Mesenchymal stem cell (in vitro differentiated cells and primary cell): ENCODE measurements around the gene ATP6V0D1. TPM values are rescaled to one million over a fixed set of nuclear protein-coding genes. Genes with fewer than 3 reads are reported as not detected.

Experiments
- DNase-seq: peaks from one replicate; pipeline ENCODE4 v3.0.0-alpha.2; 2013
- H2AFZ ChIP-seq: one replicate; pipeline ENCODE4 v1.6.1; 2013; ENCODE audit warnings: low read depth, mild to moderate bottlenecking, control low read depth, inconsistent platforms, low read length, moderate library complexity
- H2AK5ac ChIP-seq: 2 replicates; pipeline ENCODE4 v1.6.1; 2013; ENCODE audit warnings: low read length, moderate library complexity, mild to moderate bottlenecking, inconsistent platforms; ENCODE audit not compliant: severe bottlenecking
- H2BK120ac ChIP-seq: one replicate; pipeline ENCODE4 v1.6.1; 2013; ENCODE audit warnings: low read depth, mild to moderate bottlenecking, inconsistent platforms, low read length, moderate library complexity
- H2BK12ac ChIP-seq, 2 experiments: one replicate each; pipeline ENCODE4 v1.6.1; 2013; ENCODE audit warnings: inconsistent platforms in 2 of 2, low read length in 2 of 2, mild to moderate bottlenecking in 2 of 2, moderate library complexity in 2 of 2, control low read depth in 1 of 2
- H2BK15ac ChIP-seq: one replicate; pipeline ENCODE4 v1.6.1; 2013; ENCODE audit warnings: mild to moderate bottlenecking, low read depth, inconsistent platforms; ENCODE audit not compliant: poor library complexity, severe bottlenecking
- H2BK5ac ChIP-seq: 2 replicates; pipeline ENCODE4 v1.6.1; 2013; ENCODE audit warnings: low read depth, mild to moderate bottlenecking, low read length, control low read depth, inconsistent platforms; ENCODE audit not compliant: poor library complexity, severe bottlenecking
- H3K14ac ChIP-seq, 2 experiments: one replicate each; pipeline ENCODE4 v1.6.1; 2013; ENCODE audit warnings: inconsistent platforms in 2 of 2, low read length in 2 of 2, control low read depth in 1 of 2, mild to moderate bottlenecking in 1 of 2, moderate library complexity in 1 of 2
- H3K18ac ChIP-seq, 2 experiments: one replicate each; pipeline ENCODE4 v1.6.1; 2013; ENCODE audit warnings: inconsistent platforms in 2 of 2, low read length in 2 of 2, control low read depth in 1 of 2, low read depth in 1 of 2, mild to moderate bottlenecking in 1 of 2
- H3K23ac ChIP-seq, 2 experiments: one replicate each; pipeline ENCODE4 v1.6.1; 2013; ENCODE audit warnings: inconsistent platforms in 2 of 2, low read length in 2 of 2, mild to moderate bottlenecking in 2 of 2, moderate library complexity in 2 of 2, control low read depth in 1 of 2
- H3K27ac ChIP-seq: 2 replicates; pipeline ENCODE4 v1.5.1; 2013; ENCODE audit warnings: mild to moderate bottlenecking, moderate library complexity, low read length, control low read depth, inconsistent platforms; ENCODE audit not compliant: poor library complexity, severe bottlenecking
- H3K27me3 ChIP-seq, 2 experiments: 2 replicates each; pipeline versions ENCODE4 v1.6.1 to v1.7.0; 2013; ENCODE audit warnings: low read length in 2 of 2, mild to moderate bottlenecking in 2 of 2, moderate library complexity in 2 of 2, control low read depth in 1 of 2, inconsistent platforms in 1 of 2; ENCODE audit not compliant: control insufficient read depth in 1 of 2, insufficient read depth in 1 of 2
- H3K36me3 ChIP-seq, 2 experiments: 2 replicates each; pipeline versions ENCODE4 v1.6.1 to v1.7.0; 2013; ENCODE audit warnings: low read length in 2 of 2, control low read depth in 1 of 2, inconsistent platforms in 1 of 2, low read depth in 1 of 2, mild to moderate bottlenecking in 1 of 2; ENCODE audit not compliant: insufficient read depth in 2 of 2, control insufficient read depth in 1 of 2
- H3K4ac ChIP-seq, 2 experiments: one replicate each; pipeline ENCODE4 v1.6.1; 2013; ENCODE audit warnings: inconsistent platforms in 2 of 2, low read length in 2 of 2, mild to moderate bottlenecking in 2 of 2, moderate library complexity in 2 of 2, control low read depth in 1 of 2, low read depth in 1 of 2
- H3K4me1 ChIP-seq: 2 replicates; pipeline ENCODE4 v1.6.1; 2013; ENCODE audit warnings: low read depth, low read length, control low read depth; ENCODE audit not compliant: control insufficient read depth, insufficient read depth
- H3K4me2 ChIP-seq: 2 replicates; pipeline ENCODE4 v1.6.1; 2013; ENCODE audit warnings: low read length, mild to moderate bottlenecking, inconsistent platforms; ENCODE audit not compliant: poor library complexity, severe bottlenecking
- H3K4me3 ChIP-seq, 2 experiments: 2 replicates each; pipeline versions ENCODE4 v1.5.1 to v1.7.0; 2013; ENCODE audit warnings: low read length in 2 of 2, mild to moderate bottlenecking in 2 of 2, control low read depth in 1 of 2, low read depth in 1 of 2; ENCODE audit not compliant: insufficient read depth in 1 of 2
- H3K79me1 ChIP-seq: replicated peaks from 2 replicates; pipeline ENCODE4 v1.6.1; 2013; ENCODE audit warnings: mild to moderate bottlenecking, control low read depth, low read length, inconsistent platforms; ENCODE audit not compliant: poor library complexity, severe bottlenecking
- H3K9ac ChIP-seq: 2 replicates; pipeline ENCODE4 v1.7.0; 2013; ENCODE audit warnings: mild to moderate bottlenecking, low read length, moderate library complexity
- H3K9me3 ChIP-seq: 2 replicates; pipeline ENCODE4 v1.7.0; 2013; ENCODE audit warnings: mild to moderate bottlenecking, low read length; ENCODE audit not compliant: control insufficient read depth
- H4K8ac ChIP-seq: one replicate; pipeline ENCODE4 v1.6.1; 2013; ENCODE audit warnings: inconsistent platforms, mild to moderate bottlenecking, low read length, moderate library complexity
- H4K91ac ChIP-seq: one replicate; pipeline ENCODE4 v1.6.1; 2013; ENCODE audit warnings: mild to moderate bottlenecking, low read length, inconsistent platforms
- WGBS: methylation state at CpG from one replicate; pipeline ENCODE4 v1.1.7; 2013; ENCODE audit warnings: mixed read lengths; 5-methylcytosine and 5-hydroxymethylcytosine counted together
- polyA plus RNA-seq, 2 experiments: library from polyadenylated mRNA; stranded (reverse); fragments of 200-250 nt; gene quantifications; one replicate each; pipeline ENCODE4 v1.2.3, GENCODE V29; 2013

ATP6V0D1 gene
- polyA plus RNA-seq (2013, experiment 1 of 2), result 140 TPM
- 136 TPM for polyA plus RNA-seq (2013, experiment 2 of 2)

DNA sequence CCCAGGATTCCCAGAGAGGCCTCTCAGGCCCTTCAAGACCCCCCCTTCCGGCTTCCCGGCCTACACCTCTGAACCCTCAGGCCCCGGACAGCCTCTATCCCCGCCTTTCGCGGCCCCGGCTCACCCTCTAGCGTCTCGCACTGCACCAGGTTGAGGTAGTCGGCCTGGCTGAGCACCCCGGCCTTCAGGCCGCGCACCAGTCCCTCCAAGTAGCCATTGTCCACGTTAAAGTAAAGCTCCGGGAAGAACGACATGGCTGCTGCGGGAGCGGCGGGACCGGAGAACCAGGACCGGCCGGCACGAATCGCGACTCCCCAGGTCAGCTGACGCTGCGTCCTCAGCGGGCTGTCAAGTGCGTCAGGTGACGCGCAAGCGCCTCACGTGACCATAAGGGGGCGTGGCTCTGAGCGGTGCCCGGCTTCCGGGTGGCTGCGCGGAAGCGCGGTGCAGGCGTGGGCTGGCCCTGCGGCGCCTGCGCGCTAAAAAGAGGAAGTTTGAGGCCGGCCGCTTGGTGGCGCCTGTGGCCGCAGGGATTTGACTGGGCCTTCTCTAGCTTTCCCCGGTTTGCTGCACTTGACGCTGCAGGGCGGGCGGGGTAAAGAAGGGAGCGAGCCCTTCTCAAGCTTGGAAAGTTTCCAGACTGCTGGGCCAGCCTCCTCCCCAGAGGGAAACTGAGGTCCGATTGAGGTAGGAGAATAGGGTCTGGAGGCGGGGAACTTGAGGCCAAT is at the start of gene ATP6V0D1:
TSS of gene ATP6V0D1 (minus strand) at position 325 of the 728 bp plus-strand sequence. CDS start at position 254, 71 bp downstream.
- Histone ChIP-seq H3K79me1 (peaks cover 21% of the 10 kb centered on the region), H2BK120ac (peak within 1 kb of the TSS; percentile 15), H2AFZ (peak within 1 kb of the TSS; percentile 36), H3K4me1 (peaks cover 25% of the 10 kb centered on the region), H4K91ac (peak within 1 kb of the TSS; percentile 92), H3K9me3 (no peaks in the 10 kb centered on the region), H2BK12ac (peak within 1 kb of the TSS; percentile 21 to 42), H2AK5ac (peak within 1 kb of the TSS; percentile 71), H3K36me3 (peaks cover 14 to 20% of the 10 kb centered on the region in 2 experiments), H3K4ac (peak within 1 kb of the TSS; percentile 40 to 71), H3K27ac (peak within 1 kb of the TSS; percentile 89), H3K18ac (peak within 1 kb of the TSS; percentile 75 to 84), H3K4me2 (peak within 1 kb of the TSS; percentile 84), H3K14ac (peak within 1 kb of the TSS in 1 of 2 experiments; percentile 85), H3K9ac (peak within 1 kb of the TSS; percentile 100), H3K23ac (peak within 1 kb of the TSS in 1 of 2 experiments; percentile 75), H3K4me3 (peak within 1 kb of the TSS; percentile 82 to 99), H2BK15ac (peak within 1 kb of the TSS; percentile 70), H2BK5ac (peak within 1 kb of the TSS; percentile 47), H3K27me3 (no peaks in the 10 kb centered on the region), H4K8ac (peak within 1 kb of the TSS; percentile 98)
- peak; percentile 97 for DNase-seq
- under 1% methylated on average over 57 of the region's 57 CpGs for WGBS

DNA sequence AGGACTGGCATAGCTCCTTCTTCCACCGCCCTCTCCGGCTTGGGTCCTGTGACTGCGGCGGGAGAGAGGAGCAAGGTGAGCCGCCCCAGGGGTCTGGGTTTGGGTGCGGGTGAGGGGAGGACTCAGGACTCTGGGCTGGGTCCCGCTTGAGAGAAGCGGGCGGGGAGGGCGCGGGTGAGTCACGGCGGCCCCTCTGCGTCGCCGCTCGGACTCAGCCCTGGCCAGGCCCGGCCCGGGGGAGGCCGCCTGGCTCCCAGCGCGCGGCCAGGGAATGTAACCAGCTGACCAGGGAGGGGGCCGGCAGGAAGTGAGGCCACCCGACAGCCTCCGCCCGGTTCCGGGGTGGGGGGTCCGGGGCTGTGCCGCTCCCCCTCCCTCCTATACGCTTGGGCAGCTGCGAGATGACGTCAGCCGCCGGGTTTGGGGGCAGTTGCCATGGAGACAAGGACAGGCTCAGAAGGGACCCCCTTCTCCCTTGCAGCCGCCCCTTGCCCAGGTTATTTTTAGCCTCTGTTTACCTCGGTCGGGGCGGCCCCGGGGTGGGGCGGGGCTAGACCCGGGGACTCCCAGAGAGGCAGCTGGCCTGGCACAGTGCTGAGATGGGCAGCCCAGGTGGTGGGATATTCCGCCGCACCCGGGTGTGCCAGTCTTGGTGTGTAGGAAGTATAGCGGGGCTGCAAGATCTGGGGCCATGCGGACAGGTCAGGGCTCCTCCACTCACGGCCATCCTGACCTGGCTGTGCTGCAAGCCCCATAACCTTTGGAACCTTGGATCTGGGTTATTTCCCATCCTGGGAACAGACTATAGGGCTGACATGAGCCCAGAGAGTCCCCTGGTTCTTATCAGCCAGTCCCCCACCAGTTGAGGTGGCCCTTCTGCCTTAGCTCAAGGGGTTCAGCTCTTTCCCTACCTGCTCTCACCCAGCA is 49.3 kb upstream of the ATP6V0D1 start:
- H3K36me3 ChIP-seq, result peaks cover 3 to 12% of the 10 kb centered on the region in 2 experiments
- H4K91ac ChIP-seq, result peak overlapping the region; percentile 83
- H3K23ac ChIP-seq, result peak overlapping the region in 1 of 2 experiments; percentile 96
- H2BK12ac ChIP-seq, result peak overlapping the region; percentile 69 to 93
- H2AK5ac ChIP-seq, result peak overlapping the region; percentile 83
- no peaks in the 10 kb centered on the region for H3K9me3 ChIP-seq
- H3K9ac ChIP-seq, result peak overlapping the region; percentile 96
- peak overlapping the region; percentile 87 to 96 for H3K4me3 ChIP-seq
- H3K4me2 ChIP-seq, result peak overlapping the region; percentile 97
- DNase-seq, result peak; percentile 87
- peaks cover 14% of the 10 kb centered on the region for H3K79me1 ChIP-seq
- peaks cover 37% of the 10 kb centered on the region for H3K4me1 ChIP-seq
- H3K14ac ChIP-seq, result peak overlapping the region in 1 of 2 experiments; percentile 99
- no peak overlapping the region for H2AFZ ChIP-seq
- peak overlapping the region; percentile 94 to 99 for H3K4ac ChIP-seq
- H3K18ac ChIP-seq, result peak overlapping the region; percentile 78 to 98
- peak overlapping the region; percentile 43 for H3K27ac ChIP-seq
- H2BK120ac ChIP-seq, result peak overlapping the region; percentile 89
- H2BK5ac ChIP-seq, result peak overlapping the region; percentile 12
- H2BK15ac ChIP-seq, result peak overlapping the region; percentile 71
- 8% methylated on average over 46 of the region's 48 CpGs for WGBS
- peak overlapping the region; percentile 79 for H4K8ac ChIP-seq
- H3K27me3 ChIP-seq, result no peaks in the 10 kb centered on the region

DNA sequence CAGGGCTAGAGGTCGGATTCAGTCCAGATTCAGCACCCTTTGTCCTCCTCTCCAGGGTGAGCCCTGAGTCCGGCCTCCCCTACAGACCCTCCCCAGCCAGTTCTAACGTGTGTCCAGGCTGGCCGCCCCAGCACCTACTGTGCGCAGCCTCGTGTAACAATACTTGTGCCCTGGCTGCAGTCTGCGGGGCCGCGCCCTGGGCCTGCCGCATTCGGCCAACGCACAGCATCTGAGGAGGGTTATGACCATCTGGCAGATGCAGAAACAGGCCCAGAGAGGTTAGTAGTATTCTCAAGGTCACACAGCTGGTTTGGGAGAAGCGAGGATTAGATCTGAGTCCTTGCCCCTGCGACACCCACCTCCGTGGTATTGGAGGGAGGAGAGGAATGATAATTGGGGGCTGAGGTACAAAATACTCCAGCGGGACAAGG is 48.6 kb upstream of the ATP6V0D1 start:
- peak overlapping the region; percentile 71 for H4K8ac ChIP-seq
- peak overlapping the region; percentile 43 for H3K27ac ChIP-seq
- H3K4me1 ChIP-seq, result peaks cover 36% of the 10 kb centered on the region
- peak overlapping the region; percentile 83 for H2AK5ac ChIP-seq
- no peak overlapping the region for H2BK15ac ChIP-seq
- peak overlapping the region; percentile 96 for H3K9ac ChIP-seq
- H3K14ac ChIP-seq, result peak overlapping the region in 1 of 2 experiments; percentile 99
- WGBS, result 6% methylated on average over 16 of the region's 16 CpGs
- H3K27me3 ChIP-seq, result no peaks in the 10 kb centered on the region
- H2AFZ ChIP-seq, result peak overlapping the region; percentile 18
- no peak for DNase-seq
- H3K4me2 ChIP-seq, result peak overlapping the region; percentile 97
- no peaks in the 10 kb centered on the region for H3K9me3 ChIP-seq
- H3K36me3 ChIP-seq, result peaks cover 0 to 9% of the 10 kb centered on the region in 2 experiments
- H2BK12ac ChIP-seq, result peak overlapping the region; percentile 6 to 93
- H3K79me1 ChIP-seq, result peaks cover 12% of the 10 kb centered on the region
- peak overlapping the region; percentile 2 for H2BK5ac ChIP-seq
- peak overlapping the region; percentile 94 to 99 for H3K4ac ChIP-seq
- peak overlapping the region; percentile 89 for H2BK120ac ChIP-seq
- H3K23ac ChIP-seq, result peak overlapping the region in 1 of 2 experiments; percentile 96
- H3K4me3 ChIP-seq, result peak overlapping the region; percentile 87 to 96
- H3K18ac ChIP-seq, result peak overlapping the region; percentile 78 to 98
- peak overlapping the region; percentile 83 for H4K91ac ChIP-seq
